K562 (cell line): ENCODE measurements around the gene SH3BP5.

ENCODE experiments used
- CBFA2T2 ChIP-seq: fragments of 450-650 bp; conservative IDR thresholded peaks from 2 replicates; pipeline ENCODE4 v1.6.1; 2017; ENCODE audit warnings: mild to moderate bottlenecking
- CTCF ChIP-seq, 3 experiments: IDR thresholded peaks in 2 of 3; conservative IDR thresholded peaks in 1 of 3; 2 replicates each; pipeline ENCODE4 v1.5.1; 2011 to 2012; ENCODE audit warnings: low read length in 3 of 3, mild to moderate bottlenecking in 3 of 3, control low read depth in 2 of 3, improper control_type of control experiment in 1 of 3, inconsistent platforms in 1 of 3, low read depth in 1 of 3, mixed read lengths in 1 of 3, moderate library complexity in 1 of 3; ENCODE audit not compliant: insufficient read depth in 2 of 3
- CUX1 ChIP-seq: fragments of 200-800 bp; sonication (Bioruptor generic); IDR thresholded peaks from 2 replicates; pipeline ENCODE4 v1.6.1; 2016; ENCODE audit warnings: missing genetic modification characterization, missing compliant biosample characterization
- EGR1 ChIP-seq: fragments of 450-650 bp; conservative IDR thresholded peaks from 2 replicates; pipeline ENCODE4 v1.6.1; 2017; ENCODE audit warnings: mild to moderate bottlenecking
- EZH2 ChIP-seq: IDR thresholded peaks from 2 replicates; pipeline ENCODE4 v1.6.1; 2012; ENCODE audit warnings: low read depth, mild to moderate bottlenecking, inconsistent platforms, low read length, borderline replicate concordance
- HDAC1 ChIP-seq, 2 experiments: fragments of 450-650 bp; IDR thresholded peaks; 2 replicates each; pipeline ENCODE4 v1.6.1; 2016 to 2017; ENCODE audit warnings: inconsistent platforms in 1 of 2, mild to moderate bottlenecking in 1 of 2, moderate library complexity in 1 of 2
- JUND ChIP-seq, 2 experiments: IDR thresholded peaks; 2 replicates in 1 of 2; 3 replicates in 1 of 2; pipeline ENCODE4 v1.6.1; 2011; ENCODE audit warnings: borderline replicate concordance in 2 of 2, low read depth in 2 of 2, low read length in 2 of 2, improper control_type of control experiment in 1 of 2, missing biosample characterization in 1 of 2, missing genetic modification characterization in 1 of 2, missing genetic modification reagents in 1 of 2
- POLR2AphosphoS5 ChIP-seq: IDR thresholded peaks from 2 replicates; pipeline ENCODE4 v1.6.1; 2011; ENCODE audit warnings: mild to moderate bottlenecking, low read depth, low read length, moderate library complexity; ENCODE audit not compliant: control insufficient read depth, insufficient read depth
- RBM17 ChIP-seq: fragments of 200-400 bp; formaldehyde crosslinking; IDR thresholded peaks from 2 replicates; pipeline ENCODE4 v1.6.1; 2017; ENCODE audit warnings: low read depth, mild to moderate bottlenecking, low read length, borderline replicate concordance
- SMARCB1 ChIP-seq: IDR thresholded peaks from 2 replicates; pipeline ENCODE4 v1.6.1; 2011; ENCODE audit warnings: improper control_type of control experiment, low read depth; ENCODE audit not compliant: insufficient read length
- ZBTB17 ChIP-seq: fragments of 450-650 bp; formaldehyde crosslinking; IDR thresholded peaks from 2 replicates; pipeline ENCODE4 v1.4.0; 2020; ENCODE audit warnings: mild to moderate bottlenecking
- ZNF398 ChIP-seq: fragments of 250-450 bp; sonication (Bioruptor Pico); IDR thresholded peaks from 2 replicates; pipeline ENCODE4 v1.8.0; 2021; ENCODE audit warnings: moderate library complexity, mild to moderate bottlenecking, inconsistent platforms
- ZNF699 ChIP-seq: fragments of 250-450 bp; sonication (Bioruptor Pico); IDR thresholded peaks from 2 replicates; pipeline ENCODE4 v1.8.0; 2021; ENCODE audit warnings: mild to moderate bottlenecking, moderate library complexity; ENCODE audit not compliant: insufficient replicate concordance

GRCh38 chr3:15326673-15327072 is 5.7 kb downstream of the SH3BP5 start:
- TF ChIP-seq RBM17 (no peak), EGR1 (no peak), ZNF699 (CRISPR knock-in tag) (no peak), ZBTB17 (no peak), JUND (IDR thresholded peaks at IDR 0.05; ENCODE audit: borderline replicate concordance, low read depth, low read length) (no peak), JUND (tag; IDR thresholded peaks at IDR 0.05; ENCODE audit: borderline replicate concordance, low read depth, low read length) (no peak), CTCF (IDR thresholded peaks at IDR 0.05 in 2 of 3, conservative IDR thresholded peaks at IDR 0.05 in 1 of 3; ENCODE audit: insufficient read depth in 2 of 3, low read depth in 1 of 3, low read length in 3 of 3) (no peak), CUX1 (CRISPR knock-in tag) (no peak), EZH2 (no peak), CBFA2T2 (no peak), HDAC1 (IDR thresholded peaks at IDR 0.05) (no peak), POLR2AphosphoS5 (no peak), ZNF398 (CRISPR knock-in tag) (no peak), SMARCB1 (no peak)
